Activated CD8-positive, alpha-beta memory T cell treated with anti-CD3 and anti-CD28 coated beads for 48 hours (primary cell): ENCODE measurements around the gene RELL1.

ENCODE experiments used
- DNase-seq, 3 experiments: peaks; one replicate each; pipeline ENCODE4 v3.0.0-alpha.2; 2020; ENCODE audit warnings: low read depth in 2 of 3, low spot score in 2 of 3

Gene RELL1, protein sequence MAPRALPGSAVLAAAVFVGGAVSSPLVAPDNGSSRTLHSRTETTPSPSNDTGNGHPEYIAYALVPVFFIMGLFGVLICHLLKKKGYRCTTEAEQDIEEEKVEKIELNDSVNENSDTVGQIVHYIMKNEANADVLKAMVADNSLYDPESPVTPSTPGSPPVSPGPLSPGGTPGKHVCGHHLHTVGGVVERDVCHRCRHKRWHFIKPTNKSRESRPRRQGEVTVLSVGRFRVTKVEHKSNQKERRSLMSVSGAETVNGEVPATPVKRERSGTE

DNA sequence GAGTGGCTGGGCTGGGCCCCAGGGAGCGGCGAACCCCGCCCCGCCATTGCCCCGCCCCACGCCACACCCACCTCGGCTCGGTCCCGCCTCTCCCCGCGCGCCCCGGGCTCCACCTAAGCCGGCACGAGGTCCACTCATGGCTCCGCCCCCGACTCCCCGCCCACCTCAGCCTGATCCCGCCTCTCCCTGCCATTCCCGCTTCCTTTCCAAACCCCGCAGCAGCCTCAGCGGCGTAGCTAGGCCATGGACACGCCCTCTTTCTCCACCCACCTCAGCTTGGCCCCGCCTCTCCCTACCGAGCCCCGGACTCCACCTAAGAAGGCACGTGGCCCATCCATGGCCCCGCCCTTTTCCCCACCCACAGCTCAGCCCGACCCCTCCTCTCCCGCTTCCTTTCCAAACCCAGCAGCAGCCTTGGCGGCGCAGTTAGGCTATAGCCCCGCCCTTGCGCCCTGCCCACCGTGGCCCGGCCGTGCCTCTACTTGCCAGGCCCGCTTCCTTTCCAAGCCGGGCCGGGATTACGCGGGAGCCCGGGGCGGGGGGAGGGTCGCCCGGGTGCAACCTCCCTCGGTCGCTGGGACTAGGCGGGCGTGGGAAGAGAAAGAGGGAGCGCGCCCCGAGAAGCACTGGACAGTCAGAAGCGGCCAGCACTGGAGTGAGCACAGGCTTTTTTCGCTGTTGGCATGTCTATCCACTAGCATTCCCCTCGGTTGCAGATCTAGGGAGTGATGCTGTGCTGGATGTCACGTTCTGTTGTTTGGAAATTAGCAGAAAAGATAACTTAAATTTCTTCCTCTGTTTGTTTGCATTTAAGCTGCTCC lies at the start of gene RELL1:
Gene RELL1, minus strand, starts transcription at position 4 of the 821 bp plus-strand sequence. CDS start 89 bp downstream, outside the sequence.
- DNase-seq: peak; percentile 96 to 98 (median 97)

DNA sequence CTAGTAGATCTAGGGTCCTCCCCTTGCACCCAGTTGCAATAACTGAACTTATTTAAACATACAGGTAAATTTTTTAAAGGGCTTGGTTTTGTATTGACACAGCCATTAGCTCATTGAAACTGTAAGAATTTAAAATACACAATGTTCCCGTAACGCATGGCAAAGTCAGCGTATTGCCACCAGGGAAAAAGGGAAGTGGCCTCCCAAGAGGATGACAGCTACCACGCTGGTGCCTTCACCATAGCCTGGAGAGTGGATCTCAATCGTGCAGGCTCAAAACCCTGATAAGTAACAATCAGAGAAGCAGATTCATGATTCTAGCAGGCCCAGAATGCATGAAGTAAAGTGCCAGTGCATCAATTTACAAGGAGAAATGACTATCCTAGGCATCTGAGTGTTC lies 49.4 kb upstream of the RELL1 start:
- no peak for DNase-seq

DNA sequence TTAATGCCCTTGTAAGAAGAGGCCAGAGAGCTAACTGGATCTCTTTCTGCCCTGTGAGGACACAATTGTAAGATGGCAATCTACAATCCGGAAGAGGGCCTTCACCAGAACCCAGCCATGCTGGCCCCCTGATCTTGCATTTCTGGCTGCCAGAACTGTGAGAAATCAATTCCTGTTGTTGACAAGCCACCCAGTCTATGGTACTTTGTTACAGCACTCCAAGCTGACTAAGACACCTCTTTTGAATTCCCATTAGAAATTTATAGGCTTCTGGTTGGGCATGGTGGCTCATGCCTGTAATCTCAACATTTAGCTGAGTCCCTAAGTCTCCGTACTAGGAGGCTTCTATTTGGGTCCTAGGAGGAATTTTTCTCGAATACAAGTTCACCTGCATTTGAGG lies 48.8 kb upstream of the RELL1 start:
- DNase-seq: no peak

DNA sequence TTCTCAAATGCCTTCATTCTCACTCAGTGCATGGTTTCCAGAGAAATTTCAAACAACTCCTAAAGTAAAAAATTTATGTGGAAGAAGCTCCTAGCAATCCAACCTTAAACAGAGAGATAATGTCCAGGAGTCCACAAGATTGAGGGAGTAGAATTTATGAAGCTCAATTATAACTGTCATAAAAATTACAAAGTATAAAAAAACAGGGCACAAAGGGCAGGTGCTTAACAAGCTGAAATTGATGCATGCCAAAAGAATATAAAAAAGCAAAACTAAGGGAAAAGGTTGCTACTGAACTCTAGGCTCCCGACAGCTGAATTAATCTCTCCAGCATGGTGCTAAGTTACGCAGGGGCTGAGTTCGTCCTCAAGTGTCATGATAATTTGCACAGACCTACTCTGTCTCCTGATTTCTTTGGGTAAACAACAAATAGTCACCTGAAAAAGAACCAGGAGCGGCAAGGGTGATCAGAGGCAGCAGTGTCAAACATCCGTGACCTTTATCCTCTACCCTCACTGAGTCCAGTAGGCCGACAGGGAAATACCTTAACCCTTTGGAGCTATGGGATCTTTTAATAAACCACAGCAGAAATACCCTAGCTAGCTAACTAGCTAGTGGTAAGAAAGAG lies 47.2 kb upstream of the RELL1 start:
- no peak for DNase-seq

DNA sequence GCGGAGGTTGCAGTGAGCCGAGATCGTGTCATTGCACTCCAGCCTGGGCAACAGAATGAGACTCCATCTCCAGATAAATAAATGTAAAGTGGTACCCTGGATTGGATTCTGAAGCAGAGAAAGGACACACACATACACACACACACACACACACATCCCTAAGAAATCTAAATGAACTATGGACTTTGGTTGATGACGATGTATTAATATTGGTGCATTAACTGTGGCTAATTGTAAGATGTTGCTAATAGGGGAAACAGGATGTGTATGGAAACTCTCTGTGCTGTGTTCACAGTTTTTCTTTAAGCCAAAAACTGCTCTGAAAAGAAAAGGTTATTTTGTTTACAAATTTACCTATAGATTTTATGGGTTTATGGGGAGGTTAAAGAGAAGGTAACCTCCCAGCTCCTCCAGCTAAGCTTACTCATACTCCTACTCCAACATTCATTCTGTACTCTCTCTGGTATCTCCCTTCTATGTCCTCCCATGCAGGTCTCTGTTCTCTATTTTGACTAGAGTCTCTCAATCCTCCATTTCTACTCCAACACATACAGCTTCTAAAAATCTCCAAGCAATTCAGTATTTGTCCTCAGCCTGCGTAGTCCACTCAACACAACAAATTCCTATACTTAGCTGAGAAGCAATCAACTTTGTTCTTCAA lies 46.5 kb upstream of the RELL1 start:
- DNase-seq: no peak

DNA sequence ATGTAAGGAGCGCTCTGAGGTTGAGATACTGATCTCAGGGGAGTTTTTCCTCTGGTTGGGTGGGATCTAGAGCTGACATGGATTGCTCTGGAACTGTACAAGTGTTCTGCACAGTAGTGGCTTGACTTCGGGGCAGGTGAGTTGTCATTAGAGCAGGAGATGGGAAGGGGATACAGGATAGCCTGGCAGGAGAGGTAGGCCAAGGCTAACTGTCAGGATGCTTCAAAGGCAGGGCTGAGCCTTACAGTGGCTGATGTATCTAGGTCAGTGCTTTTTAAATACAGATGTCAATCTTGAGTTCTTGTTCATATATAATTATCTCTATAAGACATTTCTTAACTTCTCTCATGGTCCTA lies 43.5 kb upstream of the RELL1 start:
- no peak for DNase-seq

DNA sequence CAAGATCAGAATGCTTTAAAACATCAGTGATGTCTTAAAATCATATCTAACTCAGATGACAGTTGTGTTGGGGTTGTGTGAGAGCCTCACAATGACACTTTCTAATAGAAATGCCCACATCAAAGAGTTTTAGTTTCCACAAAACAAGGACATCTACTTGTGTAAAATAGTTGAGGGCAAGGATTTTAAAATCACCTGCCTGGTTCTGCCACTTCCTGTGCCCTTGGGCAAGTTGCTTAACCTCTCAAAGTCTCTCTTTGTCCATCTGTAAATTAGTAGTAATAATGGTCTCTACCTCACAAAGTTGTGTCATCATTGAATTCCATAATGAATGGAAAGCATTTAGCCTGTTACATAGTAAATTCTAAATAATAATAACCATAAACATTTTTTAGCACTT lies 41.9 kb upstream of the RELL1 start:
- DNase-seq: no peak

DNA sequence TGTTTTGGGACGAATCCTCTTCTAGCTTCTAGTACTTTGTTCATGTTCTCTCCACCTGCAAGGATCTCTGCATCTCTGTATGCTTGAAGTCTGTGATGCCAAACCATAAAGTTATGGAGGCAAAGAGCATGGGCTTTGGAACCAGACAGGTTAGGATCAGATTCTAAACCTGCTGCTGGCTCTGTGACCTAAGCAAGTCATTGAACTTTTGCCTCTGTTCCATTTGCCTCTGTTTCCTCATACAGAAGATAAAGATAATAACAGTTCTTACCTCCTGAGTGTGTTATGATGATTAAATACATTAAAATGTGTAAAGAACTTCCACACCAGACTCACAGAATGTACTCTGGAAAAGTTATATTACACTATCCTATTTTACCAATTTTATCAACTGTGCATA lies 41.5 kb upstream of the RELL1 start:
- DNase-seq: no peak

DNA sequence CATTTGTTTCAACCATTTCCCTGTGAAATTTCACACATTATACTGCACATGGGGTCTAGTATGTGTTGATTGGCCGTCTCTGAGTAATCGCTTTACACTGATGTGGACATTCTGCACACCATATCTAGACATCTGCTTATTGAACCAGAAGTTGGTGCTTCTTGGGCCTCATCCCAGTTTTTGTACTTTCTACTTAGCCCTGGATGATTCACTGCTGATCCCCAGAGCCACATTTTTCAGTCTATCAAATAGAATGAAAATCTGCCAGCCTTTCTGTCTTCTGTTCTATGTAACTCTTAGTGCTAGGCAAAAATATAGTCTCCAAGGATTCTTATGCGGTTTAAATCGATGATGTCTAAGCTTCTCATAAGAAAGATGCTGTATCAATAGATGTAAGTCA lies 40.5 kb upstream of the RELL1 start:
- no peak for DNase-seq

DNA sequence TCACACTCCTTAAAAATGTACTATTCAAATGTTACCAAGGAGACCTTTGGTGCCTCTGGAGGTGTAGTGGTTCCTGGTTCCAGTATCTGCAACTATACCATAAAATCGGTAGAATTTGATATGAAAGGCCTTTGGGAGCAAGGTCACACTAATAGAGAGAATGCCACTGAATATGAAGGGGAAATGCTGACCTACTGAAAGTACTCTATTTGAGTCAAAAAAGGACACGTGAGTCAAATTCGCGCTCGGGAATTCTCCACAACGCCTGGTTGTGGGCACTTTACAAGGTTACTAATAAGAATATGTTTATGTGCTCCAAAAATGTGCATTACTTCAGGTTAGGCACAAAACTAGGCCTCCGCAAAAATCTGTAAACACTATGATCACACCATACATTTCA lies 39.5 kb upstream of the RELL1 start:
- no peak for DNase-seq

DNA sequence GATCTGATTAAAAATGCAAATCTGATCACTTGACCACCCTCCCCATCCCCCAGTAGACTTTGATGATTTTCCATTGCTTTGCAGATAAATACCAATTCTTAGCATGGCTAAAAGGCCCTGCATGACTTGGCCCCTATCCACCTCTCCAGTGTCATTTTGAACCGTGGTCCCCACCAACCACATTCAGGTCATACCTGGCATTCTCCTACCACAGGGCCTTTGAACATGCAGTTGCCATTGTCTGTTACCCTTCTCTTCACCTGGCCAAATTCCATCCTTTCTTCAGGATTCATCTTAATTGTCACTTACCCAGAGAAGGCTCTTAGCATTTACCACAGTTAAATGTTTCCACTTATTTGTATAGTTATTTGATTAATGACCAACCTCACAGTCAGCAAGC lies 36.9 kb upstream of the RELL1 start:
- DNase-seq: no peak

DNA sequence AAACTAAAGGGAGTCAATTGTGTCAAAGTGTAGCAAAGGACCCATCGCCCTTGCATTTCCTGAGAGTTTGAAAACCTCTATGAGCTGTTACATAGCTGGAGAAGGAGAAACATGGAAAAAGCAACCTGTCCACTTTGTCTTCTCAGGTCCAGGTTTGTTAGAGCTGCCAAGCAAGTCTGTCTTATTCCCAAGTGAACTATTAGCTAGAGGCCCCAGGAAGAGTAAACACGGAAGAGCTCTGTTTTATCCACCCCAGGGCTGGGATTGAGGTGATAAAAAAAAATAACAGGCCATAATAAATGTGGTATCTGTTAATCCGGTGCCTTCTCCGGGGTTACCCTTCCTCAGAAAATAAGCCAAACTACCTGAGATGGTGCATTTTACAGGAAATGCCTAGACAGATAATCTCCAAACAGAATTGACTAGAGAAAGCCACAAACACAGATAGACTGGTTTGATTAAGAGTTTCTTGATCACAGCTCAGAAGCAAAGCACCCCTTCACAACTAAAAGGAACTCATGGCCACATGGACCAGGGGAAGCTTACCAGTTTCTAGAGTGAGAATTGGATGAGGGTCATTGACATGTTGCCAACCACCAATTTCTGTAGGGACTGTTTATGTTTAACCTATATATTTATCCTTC lies 35.9 kb upstream of the RELL1 start:
- no peak for DNase-seq

DNA sequence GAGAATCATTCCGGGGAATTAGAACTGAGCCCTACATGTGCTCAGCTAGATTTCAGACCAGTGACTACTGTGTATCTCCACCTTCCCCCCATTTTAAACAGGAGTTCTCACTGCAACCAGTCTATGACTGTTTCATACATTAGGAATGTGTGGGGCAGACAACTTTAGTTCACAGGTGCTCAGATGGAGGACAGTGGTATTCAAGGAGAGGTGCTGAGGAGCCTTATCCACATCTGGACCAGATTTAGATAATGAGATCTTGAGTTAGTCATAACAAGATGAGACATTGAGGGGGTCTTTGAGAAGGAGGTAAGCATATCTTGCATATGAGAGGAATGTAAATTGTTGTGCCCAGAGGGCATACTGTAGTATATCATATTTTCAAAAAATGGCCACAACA lies 32.8 kb upstream of the RELL1 start:
- no peak for DNase-seq

DNA sequence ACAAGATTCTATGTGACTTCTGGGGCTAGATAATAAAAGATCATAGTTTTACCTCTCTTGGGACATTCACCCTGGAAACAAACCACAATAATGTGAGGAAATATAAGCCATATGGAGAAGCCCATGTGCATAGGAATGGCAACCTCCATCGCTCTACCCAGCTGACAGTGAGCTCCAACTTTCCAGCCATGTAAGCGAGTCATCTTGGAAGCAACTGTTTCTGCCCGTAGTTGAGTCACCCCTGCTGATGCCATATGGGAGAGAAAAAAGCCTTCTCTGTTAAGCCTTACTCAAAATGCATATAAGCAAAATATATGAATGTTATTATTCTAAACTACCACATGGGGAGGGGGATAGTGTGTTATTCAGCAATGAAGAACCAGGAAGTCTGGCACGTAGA lies 31.4 kb upstream of the RELL1 start:
- DNase-seq: no peak

DNA sequence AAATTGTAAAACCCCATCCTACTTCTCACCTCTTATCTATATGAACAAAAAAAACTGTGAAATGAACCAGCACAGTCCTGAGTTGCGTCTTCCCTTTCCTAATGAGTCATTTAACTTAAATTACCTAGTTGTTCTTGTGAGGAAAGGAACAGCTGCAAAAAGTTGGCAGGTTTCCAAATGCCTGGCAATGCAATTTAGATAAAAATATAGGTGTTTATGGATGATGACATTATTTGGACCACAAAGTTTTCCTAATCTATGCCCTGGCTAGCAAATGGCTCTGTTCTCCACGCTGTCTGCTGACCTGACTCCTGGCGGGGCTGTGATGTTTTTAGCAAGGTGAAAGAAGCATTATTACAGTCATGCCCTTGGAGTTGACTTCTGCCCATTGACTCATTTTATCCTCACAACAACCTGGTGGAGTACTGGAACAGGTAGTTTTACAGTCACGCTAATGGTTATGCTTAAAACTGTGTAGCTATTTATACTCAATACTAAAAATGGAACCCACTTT lies 29.8 kb upstream of the RELL1 start:
- peak in 1 of 3 experiments; percentile 24 for DNase-seq

DNA sequence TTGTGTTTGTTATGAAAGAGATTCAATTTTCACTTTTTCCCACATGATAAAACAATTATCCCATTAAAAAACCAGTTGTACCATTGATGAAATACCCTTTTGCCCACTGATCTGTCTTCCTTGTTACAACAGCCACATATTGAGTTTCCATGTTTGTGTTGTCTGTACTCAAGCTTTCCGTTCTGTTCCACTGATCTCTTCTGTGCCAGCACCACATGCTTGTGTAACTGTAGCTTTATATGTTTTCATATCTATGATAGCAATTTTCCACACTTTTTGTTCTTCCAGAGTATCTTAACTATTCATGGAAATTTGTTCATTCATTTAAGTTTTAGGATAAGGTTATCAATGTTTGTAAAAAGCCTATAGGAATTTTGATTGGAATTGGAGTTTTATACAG lies 24.3 kb upstream of the RELL1 start:
- no peak for DNase-seq

DNA sequence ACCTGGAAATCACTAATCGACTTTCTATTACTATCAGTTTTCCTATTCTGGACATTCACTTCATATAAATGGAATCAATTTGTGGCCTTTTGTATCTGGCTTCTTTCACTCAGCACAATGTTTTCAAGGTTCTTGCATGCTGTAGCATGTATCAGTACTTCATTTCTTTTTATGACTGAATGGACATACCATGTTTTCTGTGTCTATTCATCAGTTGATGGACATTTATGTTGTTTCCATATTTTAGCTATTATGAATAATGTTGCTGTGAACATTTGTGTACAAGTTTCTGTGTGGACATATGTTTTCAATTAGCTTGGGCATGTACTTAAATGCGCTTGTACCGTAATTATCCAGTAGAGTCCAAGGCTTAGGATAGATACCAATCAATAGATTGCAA lies 19.9 kb upstream of the RELL1 start:
- no peak for DNase-seq

DNA sequence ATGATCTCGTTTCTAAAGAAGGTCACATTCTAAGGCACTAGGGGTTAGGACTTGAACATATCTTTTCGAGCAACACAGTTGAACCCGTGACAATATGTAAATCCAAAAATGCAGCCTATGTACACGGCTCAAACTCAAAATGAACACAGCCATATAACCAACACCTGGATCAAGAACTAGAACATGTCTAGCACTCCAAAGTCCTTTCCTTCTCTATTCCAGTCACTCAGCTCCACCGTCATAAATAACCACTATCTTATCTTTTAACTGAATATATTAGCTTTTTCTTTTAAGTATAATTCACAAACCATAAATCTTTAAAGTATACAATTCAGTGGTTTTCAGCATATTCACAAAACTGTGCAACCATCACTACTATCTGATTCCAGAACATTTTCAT lies 19.4 kb upstream of the RELL1 start:
- no peak for DNase-seq

DNA sequence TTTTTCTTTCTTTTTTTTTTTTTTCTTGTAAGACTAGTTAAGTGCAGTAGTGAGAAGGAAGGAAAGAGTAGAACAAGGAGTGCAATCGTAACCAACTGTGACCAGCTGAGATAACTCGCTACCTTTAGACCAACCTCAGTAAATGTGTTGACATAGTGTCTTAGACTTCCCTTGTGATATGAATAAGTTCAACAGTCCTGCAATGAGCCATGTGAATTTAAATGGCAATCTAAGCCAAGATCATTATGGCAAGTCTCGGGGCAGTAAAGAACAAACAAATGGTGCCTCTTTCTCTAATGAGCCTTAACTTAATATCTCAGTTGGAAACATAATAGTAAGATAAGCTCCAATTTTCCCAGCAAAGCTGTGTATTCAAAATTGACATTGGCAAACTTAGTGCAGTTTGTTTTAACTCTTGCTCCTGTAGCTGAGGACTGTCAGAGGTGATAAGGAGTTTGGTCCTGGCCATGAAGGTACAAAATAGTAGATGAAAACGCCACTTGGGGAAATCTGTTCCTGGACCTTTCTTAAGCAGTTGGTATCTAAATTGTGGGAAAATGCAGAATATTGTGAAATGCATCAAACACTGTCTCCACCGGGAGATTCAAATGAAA lies 13.8 kb upstream of the RELL1 start:
- no peak for DNase-seq

DNA sequence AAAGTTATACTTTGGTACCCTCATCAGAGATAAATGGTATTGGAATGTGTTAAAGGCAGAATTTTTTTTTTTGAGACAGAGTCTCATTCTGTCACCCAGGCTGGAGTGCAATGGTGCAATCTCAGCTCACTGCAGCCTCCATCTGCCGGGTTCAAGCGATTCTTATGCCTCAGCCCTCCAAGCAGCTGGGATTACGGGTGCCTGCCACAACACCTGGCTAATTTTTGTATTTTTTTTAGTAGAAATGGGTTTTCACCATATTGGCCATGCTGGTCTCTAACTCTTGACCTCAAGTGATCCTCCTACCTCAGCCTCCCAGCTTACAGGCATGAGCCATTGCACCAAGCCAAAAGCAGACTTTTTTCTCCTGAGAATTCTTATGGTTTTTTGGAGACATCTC lies 11.4 kb upstream of the RELL1 start:
- no peak for DNase-seq
